Urothelium cell line (cell line): ENCODE measurements around the gene CPE.
A peak's percentile ranks its signal among the peaks of the same experiment; 100 is the strongest.
"Not testable (repeated sequence)": the region's sequence is repeated elsewhere in the genome, so short reads cannot be mapped to it uniquely, and the experiment has no call there.

Experiments used
- DNase-seq: peaks from one replicate; pipeline ENCODE4 v3.0.0; 2011; ENCODE audit warnings: low spot score, mixed read lengths
- FAIRE-seq: peaks from 2 replicates; lab custom pipeline; 2011; peaks lifted over from hg19 to GRCh38; lab: Jason Lieb, UNC

Gene CPE

DNA sequence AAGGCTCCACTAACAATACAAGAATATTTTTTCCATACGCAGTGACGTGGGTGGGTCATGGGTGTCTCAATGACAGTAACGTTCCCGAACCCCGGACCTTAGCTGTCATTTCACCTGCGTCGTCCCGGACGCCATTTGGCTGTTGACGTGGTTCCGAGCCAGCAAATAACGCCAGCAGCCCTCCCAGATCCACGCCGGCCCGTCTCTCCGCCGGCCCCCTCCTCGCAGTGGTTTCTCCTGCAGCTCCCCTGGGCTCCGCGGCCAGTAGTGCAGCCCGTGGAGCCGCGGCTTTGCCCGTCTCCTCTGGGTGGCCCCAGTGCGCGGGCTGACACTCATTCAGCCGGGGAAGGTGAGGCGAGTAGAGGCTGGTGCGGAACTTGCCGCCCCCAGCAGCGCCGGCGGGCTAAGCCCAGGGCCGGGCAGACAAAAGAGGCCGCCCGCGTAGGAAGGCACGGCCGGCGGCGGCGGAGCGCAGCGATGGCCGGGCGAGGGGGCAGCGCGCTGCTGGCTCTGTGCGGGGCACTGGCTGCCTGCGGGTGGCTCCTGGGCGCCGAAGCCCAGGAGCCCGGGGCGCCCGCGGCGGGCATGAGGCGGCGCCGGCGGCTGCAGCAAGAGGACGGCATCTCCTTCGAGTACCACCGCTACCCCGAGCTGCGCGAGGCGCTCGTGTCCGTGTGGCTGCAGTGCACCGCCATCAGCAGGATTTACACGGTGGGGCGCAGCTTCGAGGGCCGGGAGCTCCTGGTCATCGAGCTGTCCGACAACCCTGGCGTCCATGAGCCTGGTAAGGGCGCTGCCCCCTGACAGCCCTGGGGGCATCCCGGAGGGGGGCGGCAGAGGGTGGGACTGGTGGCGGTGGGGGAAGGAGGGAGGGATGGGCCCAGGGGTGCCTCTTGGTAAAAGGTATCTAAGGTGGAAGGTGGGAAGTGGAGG, at the start of gene CPE:
Gene CPE, plus strand, starts transcription at position 264 of the 933 bp plus-strand sequence. Its CDS starts 214 bp downstream, at position 478.
- no peak for FAIRE-seq
- DNase-seq, result peak; percentile 90

DNA sequence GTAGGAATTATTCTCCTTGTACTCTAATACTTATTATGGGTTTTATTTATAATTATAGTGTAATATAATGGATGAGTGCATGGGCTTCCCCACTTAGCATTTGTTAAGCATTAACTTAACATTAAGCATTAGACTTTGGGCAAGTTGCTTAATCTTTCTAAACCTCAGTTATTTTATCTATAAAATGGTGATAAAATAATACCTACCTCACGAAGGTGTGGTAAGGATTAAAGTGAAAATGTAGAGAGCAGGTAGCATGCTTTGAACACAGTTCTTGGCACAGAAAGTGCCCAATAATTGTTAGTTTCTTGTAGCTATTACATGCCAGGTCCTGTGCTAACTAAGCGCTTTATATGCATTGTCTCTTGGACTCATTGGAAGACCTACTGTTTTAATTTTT, 48.7 kb upstream of the CPE start:
- FAIRE-seq (no peak), DNase-seq (no peak)

DNA sequence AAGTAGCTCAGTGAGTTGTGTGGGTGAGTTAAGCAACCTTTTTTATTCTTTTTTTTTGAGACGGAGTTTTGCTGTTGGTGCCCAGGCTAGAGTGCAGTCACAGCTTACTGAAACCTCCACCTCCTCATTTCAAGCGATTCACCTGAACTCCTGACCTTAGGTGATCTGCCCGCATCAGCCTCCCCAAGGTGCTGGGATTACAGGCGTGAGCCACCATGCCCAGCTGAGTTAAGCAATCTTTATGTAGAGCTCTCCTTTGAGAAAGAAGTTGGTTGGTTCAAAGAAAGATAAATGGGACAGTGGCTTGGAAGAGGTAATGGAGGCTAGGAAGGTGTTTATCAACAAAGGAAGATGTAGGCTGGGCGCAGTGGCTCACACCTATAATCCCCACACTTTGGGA, 48.1 kb upstream of the CPE start:
- DNase-seq (no peak), FAIRE-seq (no peak)

DNA sequence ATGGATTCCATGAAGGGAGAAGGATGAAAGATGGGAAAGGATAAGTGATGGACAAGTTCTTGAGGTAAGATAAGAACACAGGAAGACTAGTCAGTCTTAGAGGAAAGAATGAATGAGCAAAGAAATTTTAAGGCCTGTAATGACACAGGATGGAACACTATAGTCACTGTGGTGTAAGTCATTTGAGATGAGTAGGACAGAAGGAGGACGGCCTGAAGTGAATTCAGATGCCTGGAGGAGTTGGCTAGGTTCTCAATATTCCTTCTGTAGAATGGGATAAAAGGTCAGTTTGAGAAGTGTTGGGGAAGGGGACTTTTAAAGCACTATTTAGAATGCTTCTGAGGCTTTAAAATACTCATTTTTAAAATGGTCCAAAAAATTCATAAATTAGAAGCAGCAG, 47.4 kb upstream of the CPE start:
- FAIRE-seq, result no peak
- DNase-seq, result no peak

DNA sequence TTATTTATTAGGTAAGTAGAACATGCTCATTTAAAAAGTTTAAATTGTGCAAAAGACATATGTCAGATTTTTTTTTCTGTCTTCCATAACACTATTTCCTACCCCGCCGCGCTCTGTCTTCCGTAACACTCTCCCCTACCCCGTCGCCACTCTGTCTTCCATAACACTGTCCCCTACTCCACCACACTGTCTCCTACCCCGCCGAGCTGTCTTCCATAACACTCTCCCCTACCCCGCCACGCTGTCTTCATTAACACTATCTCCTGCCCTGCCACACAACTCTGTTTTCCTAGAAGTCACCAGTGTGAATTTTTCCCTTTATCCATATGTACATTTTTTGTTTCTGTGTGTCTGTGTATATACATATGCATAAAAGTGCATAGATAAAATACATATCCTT, 47.0 kb upstream of the CPE start:
- no peak for FAIRE-seq
- no peak for DNase-seq

DNA sequence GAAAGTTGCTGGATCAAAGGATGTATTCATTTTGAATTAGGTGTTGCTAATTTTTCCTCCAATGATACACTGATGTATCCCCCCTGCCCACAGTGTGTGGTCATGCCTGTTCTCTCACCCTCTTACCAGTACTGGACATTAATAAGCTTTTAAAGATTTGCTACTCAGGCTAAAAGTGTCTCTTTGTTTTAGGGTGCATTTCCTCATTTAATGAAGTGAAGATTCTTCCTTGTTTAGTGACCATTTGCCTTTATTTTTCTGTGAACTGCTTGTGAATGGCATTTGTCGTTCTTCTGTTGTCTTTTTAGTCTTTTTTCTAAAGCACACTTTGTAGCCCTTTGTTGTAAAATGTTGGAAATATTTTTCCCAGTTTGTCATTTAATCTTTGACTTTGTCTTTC, 46.3 kb upstream of the CPE start:
- DNase-seq (no peak), FAIRE-seq (no peak)

DNA sequence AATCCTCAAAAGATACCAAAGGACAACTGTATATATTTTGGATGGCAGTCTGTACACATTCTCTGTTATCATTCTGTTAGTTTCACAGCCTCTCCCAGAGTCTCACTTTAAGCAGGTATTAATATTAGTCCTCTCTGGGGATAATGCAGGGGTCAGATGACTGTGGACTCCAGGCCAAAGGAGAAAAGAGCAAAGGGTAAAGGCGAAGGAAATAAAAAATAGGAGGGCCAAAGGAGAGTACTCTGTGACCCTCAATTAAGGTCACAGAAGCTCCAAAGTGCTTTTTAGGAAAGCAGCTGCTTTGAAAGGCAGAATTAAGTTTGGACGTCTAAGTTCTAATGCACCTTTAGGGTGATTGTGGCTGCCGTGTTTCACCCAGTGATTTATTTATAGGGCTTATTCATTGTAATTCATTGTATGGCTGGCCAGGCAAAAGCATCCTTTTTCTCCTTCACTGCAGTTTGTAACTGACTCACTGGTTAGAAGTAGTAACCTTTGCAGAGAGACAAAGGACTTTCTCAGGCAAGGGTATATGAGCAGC, 43.6 kb upstream of the CPE start:
- FAIRE-seq, result no peak
- no peak for DNase-seq

DNA sequence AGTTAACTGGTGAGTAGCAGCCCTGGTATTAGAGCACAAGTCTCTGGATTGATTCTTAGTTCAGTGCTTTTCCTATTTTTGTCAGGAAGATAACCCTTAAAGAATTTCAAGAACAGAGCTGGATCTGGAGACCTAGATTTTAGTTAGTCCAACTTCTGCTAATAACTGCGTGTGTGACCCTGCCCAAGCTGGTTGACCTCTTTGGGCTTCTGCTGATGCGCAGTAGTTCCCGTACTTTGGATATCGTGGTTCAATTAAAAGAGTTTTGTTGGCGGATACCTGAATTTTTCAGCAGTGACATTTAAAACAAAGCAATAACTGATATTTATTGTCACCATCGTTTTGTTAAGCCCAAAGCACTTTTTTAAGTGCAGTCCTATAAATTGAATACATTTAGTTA, 42.1 kb upstream of the CPE start:
- FAIRE-seq (no peak), DNase-seq (no peak)

DNA sequence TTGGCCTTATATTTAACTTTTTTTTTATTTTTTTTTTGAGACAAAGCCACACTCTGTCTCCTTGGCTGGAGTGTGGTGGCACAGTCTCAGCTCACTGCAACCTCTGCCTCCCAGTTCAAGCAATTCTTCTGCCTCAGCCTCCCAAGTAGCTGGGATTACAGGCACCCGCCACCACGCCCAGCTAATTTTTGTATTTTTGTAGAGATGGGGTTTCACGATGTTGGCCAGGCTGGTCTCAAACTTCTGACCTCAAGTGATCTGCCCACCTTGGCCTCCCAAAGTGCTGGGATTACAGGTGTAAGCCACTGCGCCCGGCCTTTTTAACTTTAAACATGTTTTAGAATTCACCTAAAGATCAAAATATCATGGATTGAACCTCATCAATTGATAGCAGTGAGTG, 36.5 kb upstream of the CPE start:
- not testable (repeated sequence) for DNase-seq, FAIRE-seq

DNA sequence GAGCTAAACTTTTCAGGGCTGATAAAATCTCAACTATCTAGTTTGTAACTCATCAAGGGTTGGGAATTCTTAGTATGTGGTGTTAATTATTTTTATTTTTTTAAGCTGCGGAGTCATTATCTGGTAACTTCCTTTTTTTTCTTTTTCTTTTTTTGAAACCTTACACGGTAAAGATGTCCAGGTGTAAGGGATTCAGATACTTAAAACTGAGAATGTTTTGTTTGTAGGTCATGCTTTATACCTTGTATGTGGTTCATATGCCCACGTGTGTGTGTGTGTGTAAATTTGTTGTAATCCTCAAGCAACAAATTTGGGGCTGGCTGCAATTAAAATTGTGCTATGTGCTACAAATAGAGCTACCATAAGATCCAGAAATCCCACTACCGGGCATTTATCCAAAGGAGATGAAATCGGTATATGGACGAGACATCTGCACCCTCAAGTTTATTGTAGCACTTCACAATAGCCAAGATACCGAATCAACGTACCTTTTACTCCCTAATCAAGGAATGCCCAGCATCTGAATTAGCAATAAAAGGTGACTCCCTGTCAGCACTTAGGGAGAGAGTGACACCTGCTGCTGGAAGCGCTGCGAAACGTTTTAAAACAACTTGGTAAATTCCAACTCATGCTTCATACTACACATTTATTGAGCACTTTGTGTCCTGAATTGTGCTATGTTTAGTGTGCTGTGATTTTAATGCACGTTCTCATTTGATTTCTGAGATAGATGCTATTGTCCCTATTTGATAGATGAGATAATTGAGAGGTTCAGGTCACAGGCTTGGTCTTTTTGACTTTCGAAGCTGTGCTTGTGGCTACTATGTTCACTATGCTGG, 35.2 kb upstream of the CPE start:
- DNase-seq (no peak), FAIRE-seq (no peak)

DNA sequence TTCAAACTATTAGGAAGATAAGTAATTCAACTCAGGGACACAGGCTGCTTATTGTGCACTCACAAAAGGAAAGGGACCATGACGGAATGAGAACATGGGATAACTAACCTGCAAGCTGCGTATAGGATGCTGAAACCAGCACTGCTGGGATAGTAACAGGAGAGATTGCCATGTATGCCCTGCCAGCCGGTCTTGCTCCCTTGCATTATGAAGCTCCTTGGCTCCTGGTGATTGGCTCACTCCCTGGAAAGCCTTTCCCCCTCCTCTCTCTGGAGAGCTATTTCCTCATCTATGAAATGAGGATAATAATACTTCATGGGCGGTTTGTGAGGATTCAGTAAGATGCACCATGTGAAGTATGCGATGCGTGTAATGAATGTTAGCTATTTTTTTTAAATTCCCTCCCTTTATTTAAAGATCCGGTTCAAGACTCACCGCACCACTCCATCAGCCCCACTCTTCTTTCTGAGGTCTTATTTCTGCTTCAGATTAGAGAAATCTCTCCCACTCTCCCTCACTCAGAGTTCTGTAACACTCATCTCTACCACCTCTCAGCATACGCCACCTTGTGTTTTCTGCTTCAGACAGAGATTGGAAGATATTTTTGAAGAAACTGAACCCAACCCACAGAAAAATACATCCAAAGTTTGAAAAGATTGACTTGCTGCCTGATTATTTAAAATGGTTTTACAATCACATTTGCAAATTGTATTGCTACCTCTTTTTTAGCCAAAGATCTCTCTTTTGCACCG, 33.0 kb upstream of the CPE start:
- DNase-seq (no peak), FAIRE-seq (no peak)

DNA sequence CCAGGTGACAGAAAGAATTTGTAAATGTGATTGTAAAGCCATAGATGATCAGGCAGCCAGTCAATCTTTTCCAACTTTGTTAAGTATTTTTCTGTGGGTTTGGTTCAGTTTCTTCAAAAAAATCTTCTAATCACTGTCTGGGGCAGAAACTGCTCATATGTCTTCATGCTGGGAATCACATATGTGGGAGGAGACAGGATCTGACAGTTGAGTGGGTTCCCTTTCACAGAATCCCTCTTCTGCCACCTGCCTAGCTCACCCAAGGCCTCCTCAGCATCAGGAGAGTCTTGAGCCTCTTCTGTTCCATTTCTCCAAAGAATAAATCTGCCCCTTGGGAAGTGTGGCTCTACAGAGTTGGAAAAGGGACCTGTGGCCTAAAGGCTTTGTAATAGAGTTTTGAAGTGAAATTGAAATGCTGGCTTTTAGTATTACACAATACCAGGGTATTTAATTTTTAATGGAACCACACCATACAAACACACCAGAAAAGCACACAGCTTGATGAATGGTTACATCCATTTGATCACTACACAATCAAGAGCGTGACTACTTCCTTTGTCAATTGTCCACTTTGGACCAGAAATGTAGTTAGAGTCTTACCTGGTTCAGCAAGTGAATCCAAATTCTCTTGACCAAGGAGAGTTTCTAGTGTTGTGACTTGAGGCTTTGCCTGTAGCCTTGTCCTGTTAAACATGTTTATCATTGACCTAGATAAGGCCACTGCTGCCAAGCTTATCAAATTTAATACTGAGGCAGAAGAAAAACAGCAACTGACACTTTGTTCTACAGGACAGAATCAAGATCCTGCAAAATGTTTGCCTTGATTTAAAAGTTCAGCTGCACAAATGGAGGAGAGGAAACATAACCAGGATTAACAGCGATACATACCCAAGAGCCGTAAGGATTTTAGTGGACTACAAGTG, 30.9 kb upstream of the CPE start:
- no peak for FAIRE-seq
- DNase-seq, result no peak

DNA sequence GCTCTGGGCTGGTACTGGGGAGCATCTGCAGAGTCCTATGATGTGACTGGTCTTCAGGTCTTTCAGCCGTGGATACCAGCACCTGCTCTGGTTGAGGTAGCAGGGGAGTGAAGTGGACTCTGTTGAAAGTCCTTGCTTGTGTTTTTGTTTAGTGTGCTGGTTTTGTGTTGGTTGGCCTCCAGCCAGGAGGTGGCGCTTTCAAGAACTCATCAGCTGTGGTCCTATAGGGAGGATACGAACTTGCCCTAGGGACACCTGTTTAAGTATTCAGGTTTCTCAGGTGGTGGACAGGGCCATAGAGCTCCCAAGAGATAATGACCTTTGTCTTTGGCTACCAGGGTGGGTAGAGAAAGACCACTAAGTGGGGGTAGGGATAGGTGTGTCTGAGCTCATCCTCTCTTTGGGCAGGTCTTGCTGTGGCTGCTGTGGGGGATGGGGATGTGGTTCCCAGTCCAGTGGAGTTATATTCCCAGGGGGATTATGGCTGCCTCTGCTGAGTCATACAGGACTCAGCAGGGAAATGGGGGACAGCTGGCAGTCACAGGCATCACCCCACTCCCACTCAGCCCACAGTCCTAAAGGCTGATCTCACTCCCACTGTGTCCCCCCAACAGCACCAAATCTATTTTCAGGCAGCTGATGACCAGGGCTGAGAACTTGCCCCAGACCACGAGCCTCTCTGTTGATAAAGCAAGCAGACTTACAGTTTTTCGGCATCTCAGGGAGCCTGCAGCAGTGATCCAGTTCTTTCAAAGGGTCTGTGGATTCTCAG, 27.3 kb upstream of the CPE start:
- DNase-seq, result no peak
- FAIRE-seq, result no peak

DNA sequence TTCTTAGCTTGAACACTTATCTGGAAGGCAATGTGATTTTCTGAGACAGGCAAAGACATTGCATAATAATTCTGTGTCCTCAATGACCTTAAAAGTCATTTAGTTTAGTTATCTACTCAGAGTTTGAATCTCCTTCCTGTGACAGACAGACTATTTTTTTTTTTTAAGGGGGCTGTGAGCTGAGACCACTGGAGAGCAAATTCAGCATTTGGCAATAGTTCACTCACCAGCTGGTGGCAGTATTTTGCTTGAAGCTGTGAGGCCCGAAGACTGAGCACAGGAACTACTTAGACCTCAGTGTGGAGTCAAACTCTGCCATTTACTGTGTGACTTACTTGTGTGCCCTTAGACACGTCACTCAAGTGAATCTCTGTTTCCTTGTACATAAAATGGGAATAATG, 22.9 kb upstream of the CPE start:
- FAIRE-seq (no peak), DNase-seq (peak; percentile 43)

DNA sequence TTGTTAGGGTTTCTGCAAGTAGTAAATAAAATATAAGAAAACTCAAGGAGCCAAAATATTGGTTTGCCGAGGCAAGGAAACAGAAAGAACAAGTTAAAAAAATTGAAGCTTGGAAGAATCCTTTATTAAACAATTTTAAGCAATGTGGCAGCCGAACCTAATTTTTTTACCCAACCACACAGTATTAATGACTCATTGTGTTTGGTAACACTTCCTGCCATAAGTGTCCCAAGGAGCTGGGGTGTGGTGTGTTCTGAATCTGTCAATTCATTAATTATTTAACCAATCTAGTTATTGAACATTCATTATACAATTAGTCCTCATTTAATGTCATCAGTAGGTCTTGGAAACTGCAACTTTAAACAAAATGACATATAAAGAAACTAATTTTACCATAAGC, 19.3 kb upstream of the CPE start:
- DNase-seq, result peak; percentile 26
- no peak for FAIRE-seq

DNA sequence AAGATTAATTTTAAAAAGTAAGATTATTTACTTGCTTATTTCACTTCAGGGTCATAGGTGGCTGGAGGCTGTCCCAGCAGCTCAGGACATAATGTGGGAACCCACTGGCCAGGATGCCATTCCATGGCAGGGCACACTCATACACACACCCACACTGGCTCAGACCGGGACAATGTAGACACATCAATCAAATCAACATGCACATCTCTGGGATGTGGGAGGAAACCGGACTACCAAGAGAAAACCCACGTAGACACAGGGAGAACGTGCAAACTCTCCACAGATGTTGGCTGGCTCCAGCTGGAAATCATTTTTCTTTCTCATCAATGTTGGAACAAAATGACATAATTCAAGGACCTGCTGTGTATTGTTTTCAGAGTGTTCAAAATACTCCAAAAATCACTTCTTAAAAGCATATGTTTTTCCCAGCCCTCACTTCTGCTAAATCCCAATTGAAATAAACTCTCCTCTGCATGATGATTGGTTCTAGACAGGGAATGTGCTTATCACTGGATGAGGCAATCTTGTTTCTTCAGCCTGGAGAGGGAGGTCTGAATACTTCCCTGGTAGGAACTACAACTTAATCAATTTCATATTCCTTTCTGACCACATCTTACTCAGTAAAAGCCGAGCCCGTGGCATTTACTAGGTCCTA, 18.6 kb upstream of the CPE start:
- FAIRE-seq (no peak), DNase-seq (no peak)

DNA sequence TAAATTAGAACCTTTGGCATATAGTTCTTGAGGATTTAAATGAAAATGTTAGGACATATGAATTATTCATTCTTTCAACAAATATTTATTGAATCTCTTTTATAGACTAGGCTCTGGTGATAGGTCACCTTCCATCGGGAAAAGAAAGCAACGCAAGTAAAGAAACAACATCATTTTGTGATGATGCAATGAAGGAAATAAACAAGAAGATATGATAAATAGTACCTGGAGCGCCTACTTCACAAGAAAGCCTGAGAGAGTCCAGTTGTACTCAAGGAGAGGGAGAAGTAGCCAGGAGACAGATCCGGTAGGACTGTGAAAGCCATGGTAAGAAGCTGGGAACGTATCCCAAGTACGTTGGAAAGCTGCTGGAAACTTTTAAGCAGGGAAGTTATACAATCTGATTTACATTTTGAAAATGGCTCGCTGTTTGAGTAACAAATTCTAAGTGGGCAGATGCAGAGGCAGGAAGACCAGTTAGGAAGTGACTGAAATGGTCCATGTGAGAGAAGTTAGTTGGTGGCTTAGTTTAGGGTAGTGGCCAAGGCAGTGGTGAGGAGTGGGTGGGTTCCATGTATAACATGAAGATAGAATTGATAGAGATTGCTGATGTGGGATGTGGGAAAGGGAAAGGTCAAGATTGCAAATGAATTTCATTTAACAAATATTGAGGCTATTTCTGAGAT, 17.7 kb upstream of the CPE start:
- DNase-seq, result no peak
- no peak for FAIRE-seq

DNA sequence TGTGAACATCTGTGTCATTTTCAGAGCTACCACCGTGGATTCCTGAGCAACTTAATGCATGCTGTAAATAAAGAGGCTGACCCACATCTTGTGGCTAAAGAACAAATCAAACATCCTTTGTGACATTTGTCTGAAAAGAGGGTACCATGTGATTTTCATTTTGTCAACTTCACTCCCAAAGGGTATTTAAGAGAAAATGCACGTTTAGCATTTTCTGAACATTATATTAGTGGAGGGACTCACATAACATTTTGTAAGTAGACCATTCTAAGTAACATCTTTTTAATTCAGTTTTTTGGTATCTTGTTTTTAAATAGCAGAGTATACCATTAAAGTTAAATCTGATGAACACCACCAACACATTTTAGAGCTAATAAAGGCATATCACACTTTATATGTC, 17.0 kb upstream of the CPE start:
- FAIRE-seq (no peak), DNase-seq (no peak)
